ENCODE measurements around the gene ADARB1.

Gene ADARB1

GRCh38 chr21:45168522-45168921, 94.1 kb downstream of the ADARB1 start:
- no peak for DNase-seq (ENCODE audit: low read depth in 2 of 2)

DNA sequence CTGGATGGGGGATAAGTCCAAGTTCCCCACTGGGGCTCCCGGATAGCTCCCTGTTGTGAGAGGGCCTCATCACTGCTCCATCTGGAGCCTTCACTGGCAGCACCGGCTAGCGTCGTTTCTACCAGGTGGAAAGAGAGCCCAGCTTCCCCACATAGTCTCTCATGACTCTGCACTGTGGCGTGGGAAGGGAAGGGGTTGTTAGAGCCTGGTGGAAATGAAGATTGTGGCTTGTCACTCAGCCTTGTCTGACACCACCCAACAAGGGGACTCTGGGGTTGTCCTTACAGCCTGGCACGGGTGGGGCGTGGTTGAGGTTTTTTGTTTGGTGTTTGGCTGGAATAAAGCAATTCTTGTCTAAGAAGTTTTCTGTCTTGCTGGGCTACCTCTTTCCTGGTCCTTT, 94.6 kb downstream of the ADARB1 start:
- DNase-seq (ENCODE audit: low read depth in 2 of 2) = no peak

DNA sequence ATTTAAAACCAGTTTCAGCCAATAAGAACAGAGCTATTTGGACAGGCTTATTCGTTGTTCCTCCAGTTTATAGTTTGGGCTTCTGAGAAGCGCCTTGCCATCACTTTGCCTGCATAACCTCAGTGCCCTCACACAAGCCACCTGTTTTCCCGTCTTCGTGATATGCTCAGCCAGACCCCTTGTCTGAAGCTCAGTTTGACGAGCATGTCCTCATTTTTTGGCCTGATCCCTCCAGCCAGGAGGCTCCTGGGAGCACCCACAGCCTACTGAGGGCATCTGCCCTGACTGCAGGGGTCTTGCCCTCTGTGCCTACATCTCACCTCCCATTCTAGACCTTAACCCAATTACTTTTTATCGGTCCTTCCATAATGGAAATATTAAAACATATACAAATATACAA, 95.3 kb downstream of the ADARB1 start:
- DNase-seq (ENCODE audit: low read depth in 2 of 2) = no peak

DNA sequence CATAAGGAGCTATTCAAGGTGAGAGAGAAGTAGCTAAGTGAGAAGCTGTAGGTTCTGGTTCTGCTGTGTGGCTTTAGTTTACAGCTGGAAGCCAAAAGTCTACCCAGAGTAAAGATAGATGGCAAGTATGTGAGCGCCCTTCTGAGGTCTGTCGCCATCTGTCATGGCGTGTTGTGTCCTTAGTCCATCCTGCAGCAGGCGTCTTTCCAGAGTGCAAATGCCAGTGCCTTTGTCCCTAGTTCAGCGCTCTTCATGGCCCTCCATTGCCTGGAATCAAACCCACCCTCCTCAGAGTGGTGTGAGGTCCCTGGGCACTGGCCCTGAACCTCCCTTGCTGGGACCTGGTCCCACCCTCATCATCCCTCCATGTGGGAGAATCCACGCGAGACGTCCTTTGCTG, 96.6 kb downstream of the ADARB1 start:
- no peak for DNase-seq (ENCODE audit: low read depth in 2 of 2)

DNA sequence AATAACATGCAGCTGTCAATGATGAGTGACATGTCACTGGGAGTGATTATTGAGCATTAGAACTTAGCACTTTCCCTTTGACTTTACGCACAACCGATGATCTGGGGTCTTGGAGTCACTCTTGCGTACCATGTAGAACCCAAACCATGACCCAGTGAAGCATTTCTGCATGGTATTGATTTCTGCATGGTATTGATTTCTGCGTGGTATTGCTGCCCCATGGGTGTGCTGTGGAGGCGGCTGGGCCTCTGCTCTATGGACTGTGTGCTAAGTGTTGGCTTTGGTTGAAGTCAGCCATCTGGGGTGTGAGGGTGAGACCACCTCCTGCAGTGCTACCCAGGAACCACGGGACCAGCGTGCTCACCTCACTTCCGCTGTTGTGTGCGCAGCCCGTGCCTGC, 98.0 kb downstream of the ADARB1 start:
- no peak for DNase-seq (ENCODE audit: low read depth in 2 of 2)

DNA sequence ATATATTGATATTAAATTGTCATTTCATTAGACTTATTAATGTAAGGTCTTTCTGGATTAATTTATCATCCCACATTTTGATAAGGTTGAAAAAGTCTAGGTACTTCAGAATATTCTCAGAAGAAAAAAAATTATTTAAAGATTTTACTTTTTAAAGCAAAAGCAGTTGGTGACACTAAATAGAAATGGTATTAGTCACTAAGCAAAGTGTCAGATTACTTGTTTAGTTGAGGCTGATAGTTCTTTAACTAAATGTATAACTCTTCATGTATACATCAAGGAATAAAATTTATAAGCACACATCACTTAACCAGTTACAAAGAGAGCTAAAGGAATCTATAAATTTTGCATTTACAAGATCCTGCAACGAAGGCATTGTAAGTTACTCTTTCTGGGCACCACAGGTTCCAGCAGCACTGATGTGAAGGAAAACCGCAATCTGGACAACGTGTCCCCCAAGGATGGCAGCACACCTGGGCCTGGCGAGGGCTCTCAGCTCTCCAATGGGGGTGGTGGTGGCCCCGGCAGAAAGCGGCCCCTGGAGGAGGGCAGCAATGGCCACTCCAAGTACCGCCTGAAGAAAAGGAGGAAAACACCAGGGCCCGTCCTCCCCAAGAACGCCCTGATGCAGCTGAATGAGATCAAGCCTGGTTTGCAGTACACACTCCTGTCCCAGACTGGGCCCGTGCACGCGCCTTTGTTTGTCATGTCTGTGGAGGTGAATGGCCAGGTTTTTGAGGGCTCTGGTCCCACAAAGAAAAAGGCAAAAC, 101.1 kb downstream of the ADARB1 start:
- no peak for DNase-seq (ENCODE audit: low read depth in 2 of 2)

DNA sequence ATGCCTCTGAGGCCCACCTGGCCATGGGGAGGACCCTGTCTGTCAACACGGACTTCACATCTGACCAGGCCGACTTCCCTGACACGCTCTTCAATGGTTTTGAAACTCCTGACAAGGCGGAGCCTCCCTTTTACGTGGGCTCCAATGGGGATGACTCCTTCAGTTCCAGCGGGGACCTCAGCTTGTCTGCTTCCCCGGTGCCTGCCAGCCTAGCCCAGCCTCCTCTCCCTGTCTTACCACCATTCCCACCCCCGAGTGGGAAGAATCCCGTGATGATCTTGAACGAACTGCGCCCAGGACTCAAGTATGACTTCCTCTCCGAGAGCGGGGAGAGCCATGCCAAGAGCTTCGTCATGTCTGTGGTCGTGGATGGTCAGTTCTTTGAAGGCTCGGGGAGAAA, 101.8 kb downstream of the ADARB1 start:
- no peak for DNase-seq (ENCODE audit: low read depth in 2 of 2)

DNA sequence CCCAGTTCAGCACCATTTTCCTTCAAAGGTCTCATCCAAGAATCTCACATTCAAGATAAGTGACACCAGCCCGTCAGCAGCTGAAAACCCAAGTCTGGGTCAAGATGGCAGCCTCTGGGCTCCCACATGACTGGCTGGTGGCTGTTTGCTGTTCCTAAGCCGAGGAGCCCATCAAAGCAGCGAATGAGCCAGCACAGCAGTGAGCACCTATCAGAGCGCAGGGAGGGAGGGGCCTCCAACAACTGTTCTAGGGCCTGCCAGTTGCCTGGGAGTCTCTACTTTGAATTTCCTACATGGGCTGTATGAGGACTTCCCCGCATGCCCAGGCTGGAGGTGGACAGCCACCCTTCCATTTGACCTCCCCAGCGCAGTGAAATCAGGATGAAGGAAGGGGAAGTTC, 102.7 kb downstream of the ADARB1 start:
- no peak for DNase-seq (ENCODE audit: low read depth in 2 of 2)

- DNase-seq (ENCODE audit: low read depth in 2 of 2) = no peak
Observed at GRCh38 chr21:45178070-45178608, 103.8 kb downstream of the ADARB1 start.

- no peak for DNase-seq (ENCODE audit: low read depth in 2 of 2)
Observed at GRCh38 chr21:45178971-45179370, 104.6 kb downstream of the ADARB1 start.

DNA sequence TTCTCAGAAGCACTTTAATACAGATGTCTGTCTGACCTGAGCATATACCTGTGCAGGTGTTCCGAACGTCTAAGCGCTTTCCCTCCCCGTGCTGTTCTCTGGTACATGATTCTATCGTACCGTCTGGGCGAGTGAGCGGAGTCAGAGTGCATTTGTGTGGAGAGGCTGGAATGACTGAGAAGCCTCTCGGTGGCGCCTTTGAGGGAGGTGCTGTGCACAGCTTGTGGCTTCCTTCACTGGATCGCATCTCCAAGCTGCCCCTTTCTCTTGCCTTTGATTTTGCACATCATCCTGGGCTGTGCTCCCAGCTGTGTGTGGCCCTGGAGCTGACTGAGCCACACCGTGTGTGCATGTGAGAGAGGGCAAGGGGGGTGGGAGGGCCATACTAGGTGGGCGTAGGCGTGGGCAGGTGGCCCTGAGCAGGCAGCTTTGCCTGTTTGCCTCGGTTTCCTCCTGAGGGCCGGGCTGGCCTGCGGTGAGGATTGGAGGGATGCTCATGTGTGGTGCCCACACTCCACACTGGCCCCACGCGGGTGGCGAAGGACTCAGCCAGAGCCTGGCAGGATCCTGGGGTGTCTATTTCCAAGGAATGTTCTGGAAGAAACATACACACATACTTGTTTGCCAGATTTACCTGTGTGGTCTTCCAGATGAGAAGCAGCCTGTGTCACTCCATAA, 105.3 kb downstream of the ADARB1 start:
- DNase-seq (ENCODE audit: low read depth in 2 of 2) = no peak

DNA sequence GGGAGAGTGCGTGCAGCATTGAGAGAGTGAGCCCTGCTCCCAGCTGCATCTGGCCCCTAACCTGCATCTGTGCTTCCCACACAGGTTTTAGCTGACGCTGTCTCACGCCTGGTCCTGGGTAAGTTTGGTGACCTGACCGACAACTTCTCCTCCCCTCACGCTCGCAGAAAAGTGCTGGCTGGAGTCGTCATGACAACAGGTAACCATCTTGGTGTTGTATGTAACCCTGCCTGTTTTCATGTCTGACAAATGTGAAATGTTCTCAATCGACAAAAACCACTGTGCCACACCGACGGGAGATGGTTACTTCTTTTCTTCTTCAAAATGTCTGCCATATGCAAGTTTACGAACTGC, 105.8 kb downstream of the ADARB1 start:
- DNase-seq (ENCODE audit: low read depth in 2 of 2) = no peak

DNA sequence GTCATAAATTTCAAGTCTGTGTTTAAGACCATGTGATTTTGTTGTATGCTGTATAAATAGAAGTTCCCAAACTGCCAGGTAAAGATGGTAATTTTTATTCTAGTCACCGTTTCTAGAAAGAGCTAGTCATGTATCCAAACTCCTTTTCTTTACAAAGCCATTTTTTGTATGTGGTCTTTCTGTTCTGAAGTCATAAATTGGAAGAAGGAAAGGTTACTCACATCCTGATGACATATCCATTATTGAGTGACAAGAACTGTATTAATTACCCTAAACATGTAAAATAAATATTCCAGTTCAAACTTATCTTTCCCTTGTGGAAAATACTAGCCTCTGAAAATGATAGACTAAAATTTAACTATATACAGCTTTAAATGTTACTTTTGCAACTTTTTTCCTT, 108.6 kb downstream of the ADARB1 start:
- DNase-seq (ENCODE audit: low read depth in 2 of 2) = no peak

GRCh38 chr21:45183852-45184251, 109.5 kb downstream of the ADARB1 start:
- DNase-seq (ENCODE audit: low read depth in 2 of 2) = no peak

DNA sequence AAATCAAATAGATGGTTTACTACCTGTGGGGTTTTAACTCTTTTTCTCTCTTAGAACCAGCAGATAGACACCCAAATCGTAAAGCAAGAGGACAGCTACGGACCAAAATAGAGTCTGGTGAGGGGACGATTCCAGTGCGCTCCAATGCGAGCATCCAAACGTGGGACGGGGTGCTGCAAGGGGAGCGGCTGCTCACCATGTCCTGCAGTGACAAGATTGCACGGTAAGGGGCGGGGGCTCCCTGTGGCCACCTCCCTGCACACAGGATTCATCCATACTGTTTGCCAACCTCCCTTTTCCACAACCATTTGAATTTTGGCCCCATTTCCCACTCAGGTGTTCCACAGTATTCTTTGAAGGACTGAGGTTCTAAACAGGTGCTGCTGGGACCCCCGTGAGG, 110.5 kb downstream of the ADARB1 start:
- no peak for DNase-seq (ENCODE audit: low read depth in 2 of 2)

GRCh38 chr21:45186709-45187108, 112.3 kb downstream of the ADARB1 start:
- DNase-seq (ENCODE audit: low read depth in 2 of 2) = no peak

DNA sequence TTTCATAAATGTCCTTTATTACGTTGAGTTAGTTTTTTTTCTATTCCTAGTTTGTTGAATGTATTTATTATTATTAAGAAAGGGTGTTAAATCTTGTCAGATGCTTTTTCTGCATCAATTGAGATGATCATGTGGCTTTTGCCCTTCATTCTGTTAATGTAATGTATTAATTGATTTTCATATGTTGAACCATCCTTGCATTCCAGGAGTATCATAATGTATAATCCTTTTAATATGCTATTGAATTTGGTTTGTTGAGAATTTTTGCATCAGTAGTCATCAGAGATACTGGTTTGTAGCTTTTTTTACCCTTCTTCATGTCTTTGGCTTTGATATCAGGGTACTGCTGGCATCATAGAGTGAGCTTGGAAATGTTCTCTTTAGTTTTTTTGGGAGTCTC, 113.3 kb downstream of the ADARB1 start:
- no peak for DNase-seq (ENCODE audit: low read depth in 2 of 2)

DNA sequence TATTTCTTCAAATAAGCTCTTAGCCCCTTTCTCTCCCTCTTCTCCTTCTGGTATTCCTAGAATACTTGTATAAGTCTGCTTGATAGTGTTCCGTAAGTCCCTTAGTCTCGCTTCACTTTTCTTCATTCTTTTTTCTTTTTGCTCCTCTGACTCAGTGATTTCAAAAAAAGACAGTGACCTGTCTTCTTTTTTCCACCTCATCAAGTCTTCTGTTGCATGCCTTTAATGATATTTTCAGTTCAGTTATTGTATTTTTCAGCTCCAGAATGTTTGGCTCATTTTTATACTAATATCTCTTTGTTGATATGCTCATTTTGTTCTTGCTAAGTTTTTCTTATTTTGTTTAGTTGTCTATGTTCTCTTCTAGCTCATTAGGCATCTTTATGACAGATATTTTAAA, 115.6 kb downstream of the ADARB1 start:
- DNase-seq (ENCODE audit: low read depth in 2 of 2) = no peak

GRCh38 chr21:45192332-45192731, 118.0 kb downstream of the ADARB1 start:
- DNase-seq (ENCODE audit: low read depth in 2 of 2) = no peak

GRCh38 chr21:45196620-45197019, 122.2 kb downstream of the ADARB1 start:
- DNase-seq (ENCODE audit: low read depth in 2 of 2) = no peak

DNA sequence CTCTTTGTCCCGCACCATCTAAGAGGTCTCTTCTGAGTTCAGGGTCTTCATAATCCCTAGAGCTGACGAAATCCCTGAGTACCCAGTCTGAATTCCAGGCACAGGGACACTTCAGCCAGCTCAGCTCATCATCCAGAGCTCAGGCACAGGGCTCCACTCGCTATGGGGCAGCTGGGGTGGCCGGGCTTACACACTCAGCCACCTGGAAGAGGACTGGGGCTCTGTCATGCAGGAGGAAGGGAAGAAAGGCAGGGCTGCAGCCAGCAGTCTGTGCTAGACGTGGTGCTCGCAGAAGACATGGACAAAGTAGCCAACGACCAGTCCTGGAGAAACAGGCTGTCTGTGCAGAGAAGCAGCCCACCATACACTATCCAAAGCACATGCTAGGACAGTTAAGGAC, 124.8 kb downstream of the ADARB1 start:
- no peak for DNase-seq (ENCODE audit: low read depth in 2 of 2)

GRCh38 chr21:45200031-45200430, 125.7 kb downstream of the ADARB1 start:
- no peak for DNase-seq (ENCODE audit: low read depth in 2 of 2)

- no peak for DNase-seq (ENCODE audit: low read depth in 2 of 2)
Observed at GRCh38 chr21:45200581-45201296, 126.4 kb downstream of the ADARB1 start.

All from stimulated activated CD8-positive, alpha-beta memory T cell treated with anti-CD3 and anti-CD28 coated beads, Interleukin-2, amount 100 ng/mL, for 1 hour (primary cell).